Measurements from ENCODE around the gene CD58. TPM values are rescaled to one million over a fixed set of nuclear protein-coding genes. Genes with fewer than 3 reads are reported as not detected.
A peak's percentile ranks its signal among the peaks of the same experiment; 100 is the strongest.

The CD58 gene
- total RNA-seq, 4 donors from 2014 or later: 22.3 to 79.7 (median 24.4) TPM

DNA sequence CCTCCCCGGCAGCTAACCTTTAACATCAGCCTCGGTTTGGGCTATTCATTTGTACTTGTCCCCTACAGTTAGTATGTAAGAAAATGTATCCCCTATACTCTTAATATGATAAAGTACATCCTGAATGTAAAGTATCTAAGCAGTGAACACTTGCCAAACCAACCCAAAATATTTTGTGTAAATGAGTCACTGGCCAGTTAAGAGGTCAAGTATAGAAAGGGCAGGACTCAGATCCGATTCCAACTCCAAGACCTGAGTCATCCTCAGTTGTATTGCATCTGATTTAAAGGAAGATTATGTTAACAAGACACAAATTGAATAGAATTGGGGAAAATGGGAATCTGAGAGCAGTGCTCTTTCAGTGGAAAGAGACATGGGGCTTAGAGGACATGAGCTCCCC, 84.4 kb downstream of the CD58 start:
- intact Hi-C loops (cut with DNase I; ENCODE audit: low total_unique reads): loop anchor here (10.0 kb wide), 1 partner anchor 122 kb away; no protein-coding TSS in a partner anchor
- no peak overlapping the region for H3K27ac ChIP-seq

DNA sequence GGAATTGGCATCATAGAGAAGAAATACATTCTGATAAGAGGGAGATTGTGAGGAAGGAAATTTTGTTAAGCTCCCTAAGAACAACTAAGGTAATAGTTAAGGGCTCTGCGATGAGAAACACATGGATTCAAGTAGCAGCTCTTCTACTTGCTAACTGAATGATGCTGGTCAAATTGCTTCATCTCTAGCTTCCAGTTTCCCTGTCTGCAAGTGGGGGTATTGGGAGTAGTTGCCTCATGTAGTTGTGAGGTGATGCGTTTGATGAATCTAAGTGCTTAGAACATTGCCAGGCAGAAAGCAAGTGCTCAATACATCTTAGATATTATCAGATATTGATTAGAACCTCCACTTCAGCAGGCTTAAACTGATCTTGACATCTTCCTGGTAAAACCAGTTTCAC, 84.8 kb downstream of the CD58 start:
- Histone ChIP-seq H3K4me1 (no peaks in the 10 kb centered on the region), H3K36me3 (no peaks in the 10 kb centered on the region), H3K9me3 (no peaks in the 10 kb centered on the region), H3K27ac (no peak overlapping the region), H3K4me3 (no peak overlapping the region), H3K27me3 (no peaks in the 10 kb centered on the region)
- DNase-seq: no peak
- TF ChIP-seq POLR2A (IDR thresholded peaks at IDR 0.05): no peak
- TF ChIP-seq, protein P1, sequence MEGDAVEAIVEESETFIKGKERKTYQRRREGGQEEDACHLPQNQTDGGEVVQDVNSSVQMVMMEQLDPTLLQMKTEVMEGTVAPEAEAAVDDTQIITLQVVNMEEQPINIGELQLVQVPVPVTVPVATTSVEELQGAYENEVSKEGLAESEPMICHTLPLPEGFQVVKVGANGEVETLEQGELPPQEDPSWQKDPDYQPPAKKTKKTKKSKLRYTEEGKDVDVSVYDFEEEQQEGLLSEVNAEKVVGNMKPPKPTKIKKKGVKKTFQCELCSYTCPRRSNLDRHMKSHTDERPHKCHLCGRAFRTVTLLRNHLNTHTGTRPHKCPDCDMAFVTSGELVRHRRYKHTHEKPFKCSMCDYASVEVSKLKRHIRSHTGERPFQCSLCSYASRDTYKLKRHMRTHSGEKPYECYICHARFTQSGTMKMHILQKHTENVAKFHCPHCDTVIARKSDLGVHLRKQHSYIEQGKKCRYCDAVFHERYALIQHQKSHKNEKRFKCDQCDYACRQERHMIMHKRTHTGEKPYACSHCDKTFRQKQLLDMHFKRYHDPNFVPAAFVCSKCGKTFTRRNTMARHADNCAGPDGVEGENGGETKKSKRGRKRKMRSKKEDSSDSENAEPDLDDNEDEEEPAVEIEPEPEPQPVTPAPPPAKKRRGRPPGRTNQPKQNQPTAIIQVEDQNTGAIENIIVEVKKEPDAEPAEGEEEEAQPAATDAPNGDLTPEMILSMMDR (IDR thresholded peaks at IDR 0.05): no peak
- intact Hi-C loops (cut with DNase I; ENCODE audit: low total_unique reads): loop anchor here (10.0 kb wide), 1 partner anchor 121 kb away; no protein-coding TSS in a partner anchor

More for the DNA sequence above, 84.4 kb downstream of the CD58 start:
- Histone ChIP-seq H3K27me3 (no peaks in the 10 kb centered on the region), H3K36me3 (no peaks in the 10 kb centered on the region), H3K9me3 (no peaks in the 10 kb centered on the region), H3K4me3 (no peak overlapping the region), H3K4me1 (no peaks in the 10 kb centered on the region)
- DNase-seq: no peak
- no peak for TF ChIP-seq POLR2A (IDR thresholded peaks at IDR 0.05)

DNA sequence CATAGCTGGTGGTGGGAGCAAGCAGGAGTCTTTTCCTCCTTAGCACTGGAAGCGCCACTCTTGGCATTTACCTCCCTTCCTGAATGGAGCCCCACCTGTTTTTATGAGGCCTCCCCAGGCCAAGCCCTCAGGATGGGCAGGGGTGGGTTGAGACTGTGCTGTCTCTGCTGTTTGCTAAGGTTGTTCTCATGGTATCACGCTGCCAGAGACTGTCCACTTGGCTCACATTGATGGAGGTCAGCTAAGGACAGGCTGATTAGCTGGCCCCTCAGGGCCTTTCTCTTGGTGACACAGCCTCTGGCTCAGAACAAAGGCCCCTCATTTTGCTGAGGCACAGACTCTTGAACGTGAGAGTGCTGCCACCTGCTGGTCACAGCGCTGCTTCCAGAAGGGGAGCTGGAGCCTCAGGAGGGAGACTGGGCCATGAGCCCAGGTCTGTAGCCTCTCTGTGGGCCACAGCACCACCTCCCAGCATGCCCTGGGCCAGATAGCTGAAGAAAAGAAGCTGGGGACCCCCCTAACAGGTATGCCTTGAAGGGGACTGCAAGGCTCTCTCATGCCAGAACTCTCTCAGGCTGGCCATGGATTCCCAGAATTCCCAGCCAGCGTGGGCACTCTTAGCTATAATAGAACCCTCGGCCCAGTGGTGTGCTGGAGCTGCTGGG, 85.6 kb downstream of the CD58 start:
- TF ChIP-seq, protein P1 (IDR thresholded peaks at IDR 0.05): peak; percentile 77 to 83 (median 80)
- TF ChIP-seq POLR2A (IDR thresholded peaks at IDR 0.05): no peak
- H3K36me3 ChIP-seq: no peaks in the 10 kb centered on the region
- H3K27me3 ChIP-seq: no peaks in the 10 kb centered on the region
- no peak overlapping the region for H3K27ac ChIP-seq
- DNase-seq: peak; percentile 75 to 78
- H3K9me3 ChIP-seq: no peaks in the 10 kb centered on the region
- H3K4me3 ChIP-seq: no peak overlapping the region
- intact Hi-C loops (cut with DNase I; ENCODE audit: low total_unique reads): loop anchor here (10.0 kb wide), 1 partner anchor 120 kb away; no protein-coding TSS in a partner anchor
- no peaks in the 10 kb centered on the region for H3K4me1 ChIP-seq

- intact Hi-C loops (cut with DNase I; ENCODE audit: low total_unique reads): loop anchor here (10.0 kb wide), 1 partner anchor 119 kb away; no protein-coding TSS in a partner anchor
- no peak for DNase-seq
- H3K27me3 ChIP-seq: no peaks in the 10 kb centered on the region
- no peaks in the 10 kb centered on the region for H3K4me1 ChIP-seq
- no peak overlapping the region for H3K4me3 ChIP-seq
- H3K27ac ChIP-seq: no peak overlapping the region
- TF ChIP-seq POLR2A (IDR thresholded peaks at IDR 0.05): no peak
- H3K36me3 ChIP-seq: no peaks in the 10 kb centered on the region
- H3K9me3 ChIP-seq: no peaks in the 10 kb centered on the region
These were observed 87.1 kb downstream of the CD58 start for GRCh38 chr1:116483481-116484309.

GRCh38 chr1:116482490-116482889, 88.3 kb downstream of the CD58 start:
- no peak overlapping the region for H3K27ac ChIP-seq
- no peak overlapping the region for H3K4me3 ChIP-seq
- no peaks in the 10 kb centered on the region for H3K27me3 ChIP-seq
- H3K9me3 ChIP-seq: no peaks in the 10 kb centered on the region
- DNase-seq: no peak
- TF ChIP-seq, protein P1 (IDR thresholded peaks at IDR 0.05): no peak
- TF ChIP-seq POLR2A (IDR thresholded peaks at IDR 0.05): no peak
- H3K4me1 ChIP-seq: no peaks in the 10 kb centered on the region
- intact Hi-C loops (cut with DNase I; ENCODE audit: low total_unique reads): loop anchor here (10.0 kb wide), 1 partner anchor 118 kb away; no protein-coding TSS in a partner anchor
- H3K36me3 ChIP-seq: no peaks in the 10 kb centered on the region

DNA sequence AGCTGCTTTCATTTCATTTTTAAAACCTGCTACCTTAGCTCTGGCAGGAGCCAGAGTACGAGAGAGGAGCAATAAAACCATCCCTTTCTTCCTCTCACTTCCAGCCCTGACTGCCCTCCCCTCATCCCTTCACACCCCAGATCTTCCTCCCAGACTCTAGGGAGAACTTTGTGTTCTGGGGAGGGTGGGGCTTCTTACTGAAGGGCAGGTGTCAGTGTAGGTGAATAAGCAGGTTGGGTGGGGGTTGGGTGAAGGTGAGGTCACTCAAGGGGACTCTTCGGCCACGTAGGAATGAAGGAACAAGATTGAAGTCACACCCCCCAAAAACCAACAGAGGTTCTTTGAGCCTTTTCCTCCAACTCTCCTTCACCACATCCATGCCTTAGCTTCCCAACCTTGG, 88.9 kb downstream of the CD58 start:
- intact Hi-C loops (cut with DNase I; ENCODE audit: low total_unique reads): loop anchor here (10.0 kb wide), 1 partner anchor 117 kb away; no protein-coding TSS in a partner anchor
- TF ChIP-seq, protein P1 (IDR thresholded peaks at IDR 0.05): no peak
- no peak for TF ChIP-seq POLR2A (IDR thresholded peaks at IDR 0.05)
- H3K9me3 ChIP-seq: no peaks in the 10 kb centered on the region
- H3K4me1 ChIP-seq: no peaks in the 10 kb centered on the region
- H3K4me3 ChIP-seq: no peak overlapping the region
- H3K36me3 ChIP-seq: no peaks in the 10 kb centered on the region
- DNase-seq: no peak
- H3K27me3 ChIP-seq: no peaks in the 10 kb centered on the region
- no peak overlapping the region for H3K27ac ChIP-seq
